ENCODE results near the gene VTCN1.

GRCh38 chr1:117174851-117175250 is 35.9 kb downstream of the VTCN1 start:
- TF ChIP-seq SP7 (tag by site-specific recombination; IDR thresholded peaks at IDR 0.05) (no peak), AEBP2 (tag by site-specific recombination; IDR thresholded peaks at IDR 0.05; ENCODE audit: borderline replicate concordance) (no peak), SP2 (tag by site-specific recombination; IDR thresholded peaks at IDR 0.05) (no peak), CTCF (tag by site-specific recombination; IDR thresholded peaks at IDR 0.05) (no peak), ZNF707 (tag by site-specific recombination; IDR thresholded peaks at IDR 0.05) (no peak)
